ENCODE results near the gene TRPM3.

DNA sequence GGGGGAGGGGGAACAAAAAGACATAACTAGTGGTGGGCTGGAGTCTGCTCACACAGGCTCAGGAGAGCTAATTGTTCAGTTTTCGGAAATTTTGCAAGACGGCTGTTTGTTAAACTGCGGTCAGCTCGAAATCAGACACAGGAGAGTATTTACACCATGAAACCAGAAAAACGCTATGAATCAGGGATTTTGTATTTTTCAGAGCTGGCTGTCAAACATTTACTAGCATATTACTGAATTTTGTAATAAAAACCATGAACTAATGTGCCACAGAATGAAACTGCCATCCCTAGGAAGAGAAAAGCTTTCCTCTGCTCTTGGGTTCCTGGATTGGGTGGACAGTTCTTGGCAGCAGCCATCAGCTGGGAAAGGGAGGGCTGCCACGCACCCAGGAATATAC lies 45.3 kb downstream of the TRPM3 start:
- TF ChIP-seq, protein P1, sequence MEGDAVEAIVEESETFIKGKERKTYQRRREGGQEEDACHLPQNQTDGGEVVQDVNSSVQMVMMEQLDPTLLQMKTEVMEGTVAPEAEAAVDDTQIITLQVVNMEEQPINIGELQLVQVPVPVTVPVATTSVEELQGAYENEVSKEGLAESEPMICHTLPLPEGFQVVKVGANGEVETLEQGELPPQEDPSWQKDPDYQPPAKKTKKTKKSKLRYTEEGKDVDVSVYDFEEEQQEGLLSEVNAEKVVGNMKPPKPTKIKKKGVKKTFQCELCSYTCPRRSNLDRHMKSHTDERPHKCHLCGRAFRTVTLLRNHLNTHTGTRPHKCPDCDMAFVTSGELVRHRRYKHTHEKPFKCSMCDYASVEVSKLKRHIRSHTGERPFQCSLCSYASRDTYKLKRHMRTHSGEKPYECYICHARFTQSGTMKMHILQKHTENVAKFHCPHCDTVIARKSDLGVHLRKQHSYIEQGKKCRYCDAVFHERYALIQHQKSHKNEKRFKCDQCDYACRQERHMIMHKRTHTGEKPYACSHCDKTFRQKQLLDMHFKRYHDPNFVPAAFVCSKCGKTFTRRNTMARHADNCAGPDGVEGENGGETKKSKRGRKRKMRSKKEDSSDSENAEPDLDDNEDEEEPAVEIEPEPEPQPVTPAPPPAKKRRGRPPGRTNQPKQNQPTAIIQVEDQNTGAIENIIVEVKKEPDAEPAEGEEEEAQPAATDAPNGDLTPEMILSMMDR (IDR thresholded peaks at IDR 0.05) = no peak
- no peak for TF ChIP-seq EP300 (IDR thresholded peaks at IDR 0.05)
- TF ChIP-seq POLR2A (IDR thresholded peaks at IDR 0.05) = no peak
